Body of pancreas (tissue), 4 donors: ENCODE data around the gene PAN2. TPM values are rescaled to one million over a fixed set of nuclear protein-coding genes. Genes with fewer than 3 reads are reported as not detected.
"Not testable (repeated sequence)": the region's sequence is repeated elsewhere in the genome, so short reads cannot be mapped to it uniquely, and the experiment has no call there.

Source experiments
- ATAC-seq: fragments of 150-250 bp; one replicate; pipeline ENCODE4 v1.9.1; 2016
- DNase-seq, 4 donors: peaks; one replicate each; pipeline ENCODE4 v3.0.0-alpha.2; 2019
- H3K27ac ChIP-seq, 4 donors: fragments of 200-600 bp; sonication (generic); 1 replicate in 3 of 4; 2 replicates in 1 of 4; pipeline versions ENCODE4 v1.5.1 to v1.6.1; 2016 to 2019; ENCODE audit warnings: mild to moderate bottlenecking in 1 of 4, mixed read lengths in 1 of 4, moderate library complexity in 1 of 4
- H3K27me3 ChIP-seq, 2 donors: fragments of 200-600 bp; sonication (generic); one replicate each; pipeline ENCODE4 v1.6.0; 2016; ENCODE audit warnings: mild to moderate bottlenecking in 1 of 2
- H3K36me3 ChIP-seq, 2 donors: fragments of 200-600 bp; sonication (generic); replicated peaks in 1 of 2; 2 replicates each; pipeline ENCODE4 v1.5.1; 2016; ENCODE audit warnings: low read depth in 2 of 2; ENCODE audit not compliant: insufficient read depth in 1 of 2
- H3K4me1 ChIP-seq: fragments of 200-600 bp; sonication (generic); one replicate; pipeline ENCODE4 v1.6.0; 2016
- H3K4me3 ChIP-seq, 2 donors: fragments of 200-600 bp; sonication (generic); 1 replicate in 1 of 2; 2 replicates in 1 of 2; pipeline ENCODE4 v1.5.1; 2016 to 2019
- H3K9me3 ChIP-seq, 3 donors: fragments of 200-600 bp; sonication (generic); 1 replicate in 2 of 3; 2 replicates in 1 of 3; pipeline ENCODE4 v1.5.1; 2016
- POLR2A ChIP-seq, 3 donors: fragments of 450-650 bp; IDR thresholded peaks; one replicate each; pipeline ENCODE4 v1.6.1; 2016; ENCODE audit warnings: antibody characterized with exemption in 3 of 3, mild to moderate bottlenecking in 2 of 3
- WGBS, 2 donors: methylation state at CpG; one replicate each; pipeline ENCODE4 v1.1.5; 2017; 5-methylcytosine and 5-hydroxymethylcytosine counted together
- intact Hi-C: fragments of 100-400 bp; cut with DNase I; formaldehyde crosslinking; loops from one replicate; pipeline ENCODE4 v1.15.1; 2023
- total RNA-seq, 2 donors: library from RNA; depleted of rRNA; stranded (reverse); fragments of >200 nt; gene quantifications; one replicate each; pipeline ENCODE4 v1.1.0, GENCODE V29; 2016
- TF ChIP-seq, protein P1 (sequence below), 7 experiments: fragments of 450-650 bp in 4 of 7; fragments of 200-600 bp in 3 of 7; sonication (generic) in 3 of 7; IDR thresholded peaks; one replicate each; pipeline ENCODE4 v1.5.1; 2016 to 2019; ENCODE audit warnings: antibody characterized with exemption in 7 of 7

Gene PAN2
- total RNA-seq, 2 donors from 2014 or later = 47.2 to 59.0 TPM

DNA sequence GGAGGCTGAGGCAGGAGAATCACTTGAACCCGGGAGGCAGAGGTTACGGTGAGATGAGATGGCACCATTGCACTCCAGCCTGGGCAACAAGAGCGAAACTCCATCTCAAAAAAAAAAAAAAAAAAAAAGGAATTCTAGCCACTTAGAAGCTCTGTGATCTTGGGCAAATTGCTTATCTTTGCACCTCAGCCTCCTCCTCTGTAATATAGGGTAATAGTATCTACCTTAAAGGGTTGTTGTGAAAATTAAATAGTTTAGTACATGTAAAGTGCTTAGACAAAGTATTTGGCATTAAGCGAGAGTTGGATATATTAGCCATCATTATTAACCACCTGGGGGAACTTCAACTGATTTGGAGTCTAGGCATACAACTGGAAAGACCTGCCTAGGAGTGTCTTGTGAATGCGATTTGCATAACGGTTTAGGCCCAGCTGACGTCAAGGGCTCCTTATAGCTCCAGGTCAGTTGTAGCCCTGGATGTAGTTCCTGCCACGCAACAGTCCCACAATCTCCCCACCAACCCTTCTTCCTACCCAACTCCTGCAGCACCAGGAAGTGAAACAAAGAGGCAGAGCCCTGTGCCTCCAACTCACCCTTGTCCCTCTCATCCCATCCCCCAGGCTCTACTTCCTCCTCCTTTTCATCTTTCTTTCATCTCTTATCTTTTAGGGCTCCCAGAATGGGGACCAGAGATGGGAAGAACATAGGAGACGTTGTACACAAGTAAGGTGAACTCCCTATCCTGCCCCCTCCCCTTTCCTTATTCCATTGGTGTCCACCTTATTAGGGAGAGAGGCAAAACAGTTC lies 2.8 kb upstream of the PAN2 start:
- 82 to 85% methylated on average over 9 of the region's 9 CpGs for WGBS, 2 donors
- intact Hi-C loops = no loop called here
- Histone ChIP-seq H3K4me1 (peaks cover 15% of the 10 kb centered on the region), H3K27ac (no peak overlapping the region), H3K27me3 (no peaks in the 10 kb centered on the region), H3K36me3 (no peaks in the 10 kb centered on the region), H3K4me3 (no peak overlapping the region), H3K9me3 (no peaks in the 10 kb centered on the region)
- no peak for ATAC-seq
- DNase-seq = peak in 1 of 4 donors; percentile 53
- TF ChIP-seq, protein P1, sequence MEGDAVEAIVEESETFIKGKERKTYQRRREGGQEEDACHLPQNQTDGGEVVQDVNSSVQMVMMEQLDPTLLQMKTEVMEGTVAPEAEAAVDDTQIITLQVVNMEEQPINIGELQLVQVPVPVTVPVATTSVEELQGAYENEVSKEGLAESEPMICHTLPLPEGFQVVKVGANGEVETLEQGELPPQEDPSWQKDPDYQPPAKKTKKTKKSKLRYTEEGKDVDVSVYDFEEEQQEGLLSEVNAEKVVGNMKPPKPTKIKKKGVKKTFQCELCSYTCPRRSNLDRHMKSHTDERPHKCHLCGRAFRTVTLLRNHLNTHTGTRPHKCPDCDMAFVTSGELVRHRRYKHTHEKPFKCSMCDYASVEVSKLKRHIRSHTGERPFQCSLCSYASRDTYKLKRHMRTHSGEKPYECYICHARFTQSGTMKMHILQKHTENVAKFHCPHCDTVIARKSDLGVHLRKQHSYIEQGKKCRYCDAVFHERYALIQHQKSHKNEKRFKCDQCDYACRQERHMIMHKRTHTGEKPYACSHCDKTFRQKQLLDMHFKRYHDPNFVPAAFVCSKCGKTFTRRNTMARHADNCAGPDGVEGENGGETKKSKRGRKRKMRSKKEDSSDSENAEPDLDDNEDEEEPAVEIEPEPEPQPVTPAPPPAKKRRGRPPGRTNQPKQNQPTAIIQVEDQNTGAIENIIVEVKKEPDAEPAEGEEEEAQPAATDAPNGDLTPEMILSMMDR (IDR thresholded peaks at IDR 0.05) = no peak
- TF ChIP-seq POLR2A (IDR thresholded peaks at IDR 0.05) = no peak

DNA sequence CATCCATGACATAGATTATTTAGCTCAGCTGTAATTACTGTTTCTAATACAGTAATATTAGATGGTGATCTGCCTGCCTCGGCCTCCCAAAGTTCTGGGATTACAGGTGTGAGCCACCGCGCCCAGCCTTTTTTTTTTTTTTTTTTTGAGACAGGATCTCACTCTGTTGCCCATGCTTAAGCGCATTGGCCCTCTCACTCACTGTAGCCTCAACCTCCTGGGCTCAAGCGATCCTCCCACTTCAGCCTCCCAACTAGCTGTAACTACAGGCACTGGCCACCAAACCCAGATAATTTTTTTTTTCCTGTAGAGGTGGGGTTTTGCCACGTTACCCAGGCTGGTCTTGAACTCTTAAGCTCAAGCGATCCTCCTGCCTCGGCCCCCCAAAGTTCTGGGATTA lies 1.7 kb upstream of the PAN2 start:
- peaks cover 15% of the 10 kb centered on the region for H3K4me1 ChIP-seq
- H3K27me3 ChIP-seq, H3K36me3 ChIP-seq, H3K4me3 ChIP-seq, H3K9me3 ChIP-seq, ATAC-seq, H3K27ac ChIP-seq, intact Hi-C loops, DNase-seq: not testable (repeated sequence)
- 93 to 97% methylated on average over 8 of the region's 8 CpGs for WGBS, 2 donors

- no peaks in the 10 kb centered on the region for H3K9me3 ChIP-seq
- intact Hi-C loops = no loop called here
- H3K4me3 ChIP-seq = peak overlapping the region; percentile 21 to 32
- TF ChIP-seq POLR2A (IDR thresholded peaks at IDR 0.05) = no peak
- TF ChIP-seq, protein P1 (IDR thresholded peaks at IDR 0.05) = no peak
- ATAC-seq (no peak), DNase-seq (no peak)
- no peaks in the 10 kb centered on the region for H3K27me3 ChIP-seq
- peaks cover 15% of the 10 kb centered on the region for H3K4me1 ChIP-seq
- peak overlapping the region; percentile 94 to 99 (median 98) for H3K27ac ChIP-seq
- WGBS, 2 donors = 1 to 3% methylated on average over 6 of the region's 6 CpGs
- no peaks in the 10 kb centered on the region for H3K36me3 ChIP-seq
Observed at GRCh38 chr12:56334490-56334793, 642 bp upstream of the PAN2 start.

- Histone ChIP-seq H3K4me1 (peaks cover 15% of the 10 kb centered on the region), H3K4me3 (peak overlapping the region; percentile 21 to 32), H3K36me3 (no peaks in the 10 kb centered on the region), H3K27me3 (no peaks in the 10 kb centered on the region), H3K27ac (peak overlapping the region; percentile 94 to 99 (median 98)), H3K9me3 (no peaks in the 10 kb centered on the region)
- peak; percentile 0 for ATAC-seq
- DNase-seq = peak in 2 of 4 donors; percentile 5 to 23
- no peak for TF ChIP-seq POLR2A (IDR thresholded peaks at IDR 0.05)
- TF ChIP-seq, protein P1 (IDR thresholded peaks at IDR 0.05) = no peak
- intact Hi-C loops = no loop called here
- WGBS, 2 donors = 21 to 24% methylated on average over 8 of the region's 8 CpGs
Observed at GRCh38 chr12:56333197-56333678, 562 bp downstream of the PAN2 start.

DNA sequence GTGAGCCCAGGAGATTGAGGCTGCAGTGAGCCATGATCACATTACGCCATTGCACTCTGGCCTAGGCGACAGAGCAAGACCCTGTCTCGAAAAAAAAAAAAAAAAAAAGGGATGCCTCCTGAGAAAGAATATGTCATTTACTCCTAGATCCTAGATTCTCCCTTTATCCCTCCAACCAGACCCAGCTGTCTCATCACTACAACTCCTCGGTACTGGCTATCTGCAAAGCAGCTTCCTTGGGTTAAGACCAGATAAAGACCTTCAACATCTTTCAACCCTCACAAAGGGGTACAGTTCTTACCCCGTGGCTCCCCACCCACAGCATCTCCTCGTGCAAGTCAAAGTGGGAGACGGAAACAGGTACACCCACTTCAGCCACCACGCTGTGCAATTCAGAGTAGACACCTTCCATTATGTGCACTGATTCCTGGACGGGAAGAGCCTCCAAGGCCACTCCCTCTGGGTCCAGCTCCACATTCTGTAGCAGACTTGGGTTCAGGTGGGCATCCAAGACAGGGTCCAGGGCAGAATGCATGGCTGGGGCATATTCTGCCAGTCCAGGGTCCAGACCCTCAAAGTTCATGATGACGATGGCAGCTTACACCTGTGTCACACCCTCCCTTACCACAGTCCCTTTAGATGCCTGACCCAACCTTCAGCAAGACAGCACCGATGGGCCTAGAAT lies 1.1 kb downstream of the PAN2 start:
- ATAC-seq (no peak), DNase-seq (no peak)
- 94 to 97% methylated on average over 7 to 11 of the region's 11 CpGs for WGBS, 2 donors

More for the DNA sequence above, 1.1 kb downstream of the PAN2 start:
- no peak overlapping the region for H3K4me3 ChIP-seq
- H3K4me1 ChIP-seq = peaks cover 15% of the 10 kb centered on the region
- no peaks in the 10 kb centered on the region for H3K9me3 ChIP-seq
- intact Hi-C loops = no loop called here
- H3K36me3 ChIP-seq = peaks cover 0 to 2% of the 10 kb centered on the region in 2 donors
- TF ChIP-seq POLR2A (IDR thresholded peaks at IDR 0.05) = no peak
- TF ChIP-seq, protein P1 (IDR thresholded peaks at IDR 0.05) = no peak
- peak overlapping the region; percentile 94 to 99 (median 98) for H3K27ac ChIP-seq
- H3K27me3 ChIP-seq = no peaks in the 10 kb centered on the region
